Lower lobe of right lung (tissue), 2 donors: ENCODE results near the gene PGM5. TPM values are rescaled to one million over a fixed set of nuclear protein-coding genes. Genes with fewer than 3 reads are reported as not detected.

Experiments
- ATAC-seq, 2 donors: fragments of 200-7000 bp; cut with Tn5 transposase; one replicate each; pipeline ENCODE4 v1.9.1; 2020 to 2022; ENCODE audit warnings: mild to moderate bottlenecking in 2 of 2, moderate library complexity in 2 of 2
- DNase-seq: peaks from one replicate; pipeline ENCODE4 v3.0.0-alpha.2; 2020
- H3K27ac ChIP-seq: fragments of 200-600 bp; one replicate; pipeline ENCODE4 v1.8.0; 2022
- H3K27me3 ChIP-seq: fragments of 200-600 bp; one replicate; pipeline ENCODE4 v1.8.0; 2022; ENCODE audit warnings: low read depth
- H3K36me3 ChIP-seq: fragments of 200-600 bp; one replicate; pipeline ENCODE4 v1.8.0; 2022; ENCODE audit warnings: mild to moderate bottlenecking
- H3K4me1 ChIP-seq: fragments of 200-600 bp; one replicate; pipeline ENCODE4 v1.8.0; 2022
- H3K4me3 ChIP-seq: fragments of 200-600 bp; one replicate; pipeline ENCODE4 v1.8.0; 2022; ENCODE audit warnings: mild to moderate bottlenecking
- H3K9me3 ChIP-seq: fragments of 200-600 bp; one replicate; pipeline ENCODE4 v1.8.0; 2022
- intact Hi-C: fragments of 100-400 bp; cut with DNase I; formaldehyde crosslinking; loops from one replicate; pipeline ENCODE4 v1.11.0; 2022
- total RNA-seq: library from RNA; stranded (reverse); fragmentation: NEBNext Ultra II Directional; extraction: Animal tissue kit (Norgen Biotek cat#: 25700); gene quantifications from one replicate; pipeline ENCODE4 v1.2.1, GENCODE V29; 2021
- TF ChIP-seq, protein P1 (sequence below): fragments of 200-600 bp; IDR thresholded peaks from one replicate; pipeline ENCODE4 v1.8.0; 2022; ENCODE audit warnings: antibody characterized with exemption, mild to moderate bottlenecking
- donor health status: DM: no; HTN: yes; CAD: no; lungs with severe emphysema.

Gene PGM5
- total RNA-seq, 1 donor from 2014 or later: 26.3 TPM

DNA sequence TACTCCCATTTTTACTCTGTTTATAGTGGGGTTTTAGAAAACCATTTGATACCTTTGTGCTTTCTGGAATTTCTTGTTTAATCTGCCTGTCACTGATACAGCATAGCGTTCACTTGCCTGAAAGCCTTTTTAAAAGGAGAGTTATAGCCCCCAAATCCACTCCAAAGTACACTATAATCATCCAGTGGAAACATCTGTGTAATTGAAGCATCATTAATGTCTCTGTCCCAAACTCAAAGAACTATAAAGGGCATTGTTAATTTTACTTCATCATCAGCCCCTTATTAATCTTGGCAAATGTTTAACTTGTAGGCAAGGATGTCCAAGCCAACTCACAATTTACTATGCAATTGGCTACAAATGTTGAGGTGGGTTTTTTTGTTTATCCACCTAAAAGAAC, 120.0 kb downstream of the PGM5 start:
- ATAC-seq: no peak
- no peak overlapping the region for H3K27ac ChIP-seq
- intact Hi-C loops: no loop called here

DNA sequence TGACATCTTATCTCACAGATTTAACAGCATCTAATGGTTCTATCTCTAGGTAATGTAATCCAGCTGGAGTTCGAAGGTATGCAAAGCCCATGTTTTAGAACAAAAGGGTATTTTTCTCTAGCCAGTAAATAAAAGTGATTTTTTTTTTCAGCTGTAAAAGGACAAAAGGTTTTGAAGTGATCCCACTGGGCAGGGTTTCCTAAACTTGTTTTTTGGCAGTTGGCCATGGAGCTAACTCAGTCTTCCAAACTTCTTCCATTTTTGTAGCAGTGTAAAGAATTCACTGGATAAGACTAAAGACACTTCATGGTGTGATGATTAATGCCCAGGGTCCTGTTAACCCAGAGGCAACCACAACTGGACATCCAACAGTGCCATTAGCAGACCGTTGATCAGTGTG, 120.4 kb downstream of the PGM5 start:
- H3K4me1 ChIP-seq: no peaks in the 10 kb centered on the region
- H3K27ac ChIP-seq: no peak overlapping the region
- DNase-seq (no peak), ATAC-seq (no peak)
- no peaks in the 10 kb centered on the region for H3K9me3 ChIP-seq
- H3K36me3 ChIP-seq: no peaks in the 10 kb centered on the region
- no peak overlapping the region for H3K4me3 ChIP-seq
- intact Hi-C loops: no loop called here
- TF ChIP-seq, protein P1, sequence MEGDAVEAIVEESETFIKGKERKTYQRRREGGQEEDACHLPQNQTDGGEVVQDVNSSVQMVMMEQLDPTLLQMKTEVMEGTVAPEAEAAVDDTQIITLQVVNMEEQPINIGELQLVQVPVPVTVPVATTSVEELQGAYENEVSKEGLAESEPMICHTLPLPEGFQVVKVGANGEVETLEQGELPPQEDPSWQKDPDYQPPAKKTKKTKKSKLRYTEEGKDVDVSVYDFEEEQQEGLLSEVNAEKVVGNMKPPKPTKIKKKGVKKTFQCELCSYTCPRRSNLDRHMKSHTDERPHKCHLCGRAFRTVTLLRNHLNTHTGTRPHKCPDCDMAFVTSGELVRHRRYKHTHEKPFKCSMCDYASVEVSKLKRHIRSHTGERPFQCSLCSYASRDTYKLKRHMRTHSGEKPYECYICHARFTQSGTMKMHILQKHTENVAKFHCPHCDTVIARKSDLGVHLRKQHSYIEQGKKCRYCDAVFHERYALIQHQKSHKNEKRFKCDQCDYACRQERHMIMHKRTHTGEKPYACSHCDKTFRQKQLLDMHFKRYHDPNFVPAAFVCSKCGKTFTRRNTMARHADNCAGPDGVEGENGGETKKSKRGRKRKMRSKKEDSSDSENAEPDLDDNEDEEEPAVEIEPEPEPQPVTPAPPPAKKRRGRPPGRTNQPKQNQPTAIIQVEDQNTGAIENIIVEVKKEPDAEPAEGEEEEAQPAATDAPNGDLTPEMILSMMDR: no peak
- H3K27me3 ChIP-seq: no peaks in the 10 kb centered on the region

More for the DNA sequence above, 120.0 kb downstream of the PGM5 start:
- Histone ChIP-seq H3K36me3 (no peaks in the 10 kb centered on the region), H3K27me3 (no peaks in the 10 kb centered on the region), H3K4me1 (no peaks in the 10 kb centered on the region), H3K4me3 (no peak overlapping the region), H3K9me3 (no peaks in the 10 kb centered on the region)
- TF ChIP-seq, protein P1: no peak
- no peak for DNase-seq

DNA sequence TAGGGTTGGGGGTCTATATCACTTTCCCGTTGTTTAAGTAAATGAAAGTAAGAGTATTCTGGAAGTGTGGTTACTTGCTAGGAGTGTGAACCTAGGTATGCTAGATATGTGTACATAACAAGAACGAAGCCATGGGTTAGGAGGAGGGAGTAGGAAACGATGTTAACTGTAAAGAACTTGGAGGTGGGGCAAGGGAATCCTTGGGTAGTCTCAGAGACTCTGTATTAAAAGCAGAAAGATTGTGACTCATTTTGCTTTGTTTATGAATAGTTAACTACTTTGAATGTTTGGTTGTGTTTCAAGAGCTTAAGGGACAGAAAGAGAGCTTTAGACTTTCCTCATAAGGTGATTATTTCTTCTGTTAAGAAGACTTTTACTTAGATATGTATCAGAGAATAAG, 124.4 kb downstream of the PGM5 start:
- Histone ChIP-seq H3K9me3 (no peaks in the 10 kb centered on the region), H3K4me3 (no peak overlapping the region), H3K36me3 (no peaks in the 10 kb centered on the region), H3K27ac (no peak overlapping the region), H3K27me3 (no peaks in the 10 kb centered on the region), H3K4me1 (no peaks in the 10 kb centered on the region)
- TF ChIP-seq, protein P1: no peak
- ATAC-seq (no peak), DNase-seq (no peak)
- intact Hi-C loops: no loop called here

DNA sequence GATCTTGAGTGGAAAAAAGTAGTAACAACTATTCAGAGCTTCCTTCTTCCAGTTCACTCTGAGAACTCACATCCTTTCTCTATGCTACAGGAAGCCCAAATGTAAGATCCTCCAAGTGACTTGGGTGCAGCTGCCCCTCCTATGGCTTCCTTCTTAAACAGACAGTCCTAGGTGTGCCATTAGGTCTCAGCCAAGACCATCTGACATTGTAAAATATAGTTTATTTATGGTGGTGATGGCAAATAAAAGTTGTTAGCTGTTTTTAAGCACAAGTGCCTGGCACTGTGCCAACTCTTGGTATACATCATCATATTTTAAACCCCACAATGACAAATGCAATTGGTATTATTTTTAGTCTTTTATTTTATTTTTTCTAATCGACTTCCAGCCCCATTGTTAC, 126.1 kb downstream of the PGM5 start:
- H3K27ac ChIP-seq: no peak overlapping the region
- no peaks in the 10 kb centered on the region for H3K4me1 ChIP-seq
- H3K9me3 ChIP-seq: no peaks in the 10 kb centered on the region
- TF ChIP-seq, protein P1: no peak
- intact Hi-C loops: no loop called here
- DNase-seq (no peak), ATAC-seq (no peak)
- H3K27me3 ChIP-seq: no peaks in the 10 kb centered on the region
- H3K4me3 ChIP-seq: no peak overlapping the region
- no peaks in the 10 kb centered on the region for H3K36me3 ChIP-seq

DNA sequence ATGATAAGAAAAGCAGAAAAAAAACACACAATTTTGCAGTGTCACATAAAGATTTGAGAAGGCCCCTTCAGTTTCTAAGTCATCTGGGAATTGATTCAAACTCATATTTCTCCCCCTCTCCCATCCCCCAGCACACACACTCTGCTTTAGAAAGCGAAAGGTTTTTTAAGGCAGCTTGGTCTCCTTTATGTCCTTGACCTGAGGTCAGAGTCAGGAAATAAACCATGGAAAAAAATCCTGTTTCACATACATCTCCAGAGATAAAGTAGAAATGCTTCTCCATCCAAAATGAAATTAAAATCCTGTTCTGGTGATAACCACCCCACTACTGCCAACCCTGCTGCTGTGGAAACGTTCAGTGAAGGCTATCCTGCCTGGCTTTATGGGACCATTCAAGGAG, 131.7 kb downstream of the PGM5 start:
- intact Hi-C loops: no loop called here
- no peak for DNase-seq
- TF ChIP-seq, protein P1: no peak

DNA sequence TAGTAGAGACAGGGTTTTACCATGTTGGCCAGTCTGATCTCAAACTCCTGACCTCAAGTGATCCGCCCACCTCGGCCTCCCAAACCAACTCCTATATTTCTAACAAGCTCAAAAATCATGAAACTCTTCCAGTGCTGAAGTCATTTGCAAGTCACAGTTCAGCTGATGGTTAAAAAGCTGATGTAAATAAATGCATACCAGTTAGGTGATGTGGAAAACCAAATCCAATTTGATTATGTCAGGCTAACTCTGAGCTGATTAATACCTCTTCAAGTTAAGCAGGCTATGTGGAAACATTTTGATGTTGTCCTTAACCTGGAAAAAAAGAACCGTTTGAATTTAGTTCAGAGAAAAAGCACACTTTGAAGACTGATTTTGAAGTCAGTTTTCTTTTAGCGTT, 133.2 kb downstream of the PGM5 start:
- no peak overlapping the region for H3K4me3 ChIP-seq
- TF ChIP-seq, protein P1: no peak
- no peaks in the 10 kb centered on the region for H3K36me3 ChIP-seq
- no peak for ATAC-seq
- no peaks in the 10 kb centered on the region for H3K27me3 ChIP-seq
- no peaks in the 10 kb centered on the region for H3K9me3 ChIP-seq
- DNase-seq: no peak
- H3K4me1 ChIP-seq: no peaks in the 10 kb centered on the region
- intact Hi-C loops: no loop called here
- H3K27ac ChIP-seq: no peak overlapping the region

More for the DNA sequence above, 131.7 kb downstream of the PGM5 start:
- Histone ChIP-seq H3K27ac (no peak overlapping the region), H3K9me3 (no peaks in the 10 kb centered on the region), H3K4me1 (no peaks in the 10 kb centered on the region), H3K4me3 (no peak overlapping the region), H3K36me3 (no peaks in the 10 kb centered on the region), H3K27me3 (no peaks in the 10 kb centered on the region)
- ATAC-seq: no peak
